Fibroblast of lung (primary cell): ENCODE results near the gene MRPL48.

Experiments
- EZH2 ChIP-seq: IDR thresholded peaks from 2 replicates; pipeline ENCODE4 v1.5.1; 2012; ENCODE audit warnings: low read length, control low read depth, mild to moderate bottlenecking; ENCODE audit errors: missing control alignments
- TF ChIP-seq, protein P1 (sequence below), 2 donors: IDR thresholded peaks in 1 of 2; conservative IDR thresholded peaks in 1 of 2; 1 replicate in 1 of 2; 2 replicates in 1 of 2; pipeline ENCODE4 v1.5.1; 2011 to 2012; ENCODE audit warnings: low read length in 2 of 2, control low read depth in 1 of 2, inconsistent platforms in 1 of 2, low read depth in 1 of 2, mild to moderate bottlenecking in 1 of 2

DNA sequence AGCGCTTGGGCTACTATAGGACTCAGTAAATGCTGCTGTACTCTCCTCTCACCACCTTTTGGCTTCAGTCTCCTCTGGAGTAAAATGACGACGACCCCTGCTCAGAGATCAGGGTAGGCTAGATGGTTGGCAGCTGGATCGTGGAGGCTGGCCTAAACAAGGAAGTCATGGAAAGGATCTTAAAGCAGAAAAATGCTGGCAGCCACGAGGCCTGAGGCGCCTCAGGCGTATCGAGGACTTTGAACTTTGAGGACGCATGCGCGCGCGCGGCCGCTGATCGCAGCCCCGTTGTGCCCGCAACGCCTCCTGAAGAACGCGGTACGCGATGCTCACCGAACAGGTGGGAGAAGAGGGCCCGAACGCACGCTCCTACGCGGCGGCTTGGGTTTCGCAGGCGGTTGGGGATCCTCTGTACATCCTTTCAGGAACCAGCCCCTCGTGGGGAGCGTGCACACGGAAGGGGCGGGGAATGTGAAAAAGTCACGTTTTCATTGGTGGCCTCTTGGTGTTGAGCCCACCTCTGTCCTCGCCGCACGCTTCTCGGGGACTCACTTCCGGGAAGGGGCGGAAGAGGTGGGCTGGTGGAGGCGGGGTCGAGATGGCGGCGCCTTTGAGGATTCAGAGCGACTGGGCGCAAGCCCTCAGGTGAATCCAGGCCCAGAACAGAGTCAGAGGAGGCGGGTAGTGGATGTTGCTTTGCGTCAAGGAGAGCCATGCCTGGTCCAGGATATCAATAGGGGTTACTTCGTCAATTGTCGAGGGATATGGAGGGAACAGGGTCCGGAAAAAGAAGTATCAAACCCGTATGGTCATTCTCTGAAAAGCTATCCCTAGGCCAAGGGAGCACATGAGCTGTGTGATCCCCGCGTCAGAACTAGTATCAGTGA, 89.0 kb downstream of the MRPL48 start, which contains the start of the genes COA4 and PAAF1:
- TF ChIP-seq, protein P1, sequence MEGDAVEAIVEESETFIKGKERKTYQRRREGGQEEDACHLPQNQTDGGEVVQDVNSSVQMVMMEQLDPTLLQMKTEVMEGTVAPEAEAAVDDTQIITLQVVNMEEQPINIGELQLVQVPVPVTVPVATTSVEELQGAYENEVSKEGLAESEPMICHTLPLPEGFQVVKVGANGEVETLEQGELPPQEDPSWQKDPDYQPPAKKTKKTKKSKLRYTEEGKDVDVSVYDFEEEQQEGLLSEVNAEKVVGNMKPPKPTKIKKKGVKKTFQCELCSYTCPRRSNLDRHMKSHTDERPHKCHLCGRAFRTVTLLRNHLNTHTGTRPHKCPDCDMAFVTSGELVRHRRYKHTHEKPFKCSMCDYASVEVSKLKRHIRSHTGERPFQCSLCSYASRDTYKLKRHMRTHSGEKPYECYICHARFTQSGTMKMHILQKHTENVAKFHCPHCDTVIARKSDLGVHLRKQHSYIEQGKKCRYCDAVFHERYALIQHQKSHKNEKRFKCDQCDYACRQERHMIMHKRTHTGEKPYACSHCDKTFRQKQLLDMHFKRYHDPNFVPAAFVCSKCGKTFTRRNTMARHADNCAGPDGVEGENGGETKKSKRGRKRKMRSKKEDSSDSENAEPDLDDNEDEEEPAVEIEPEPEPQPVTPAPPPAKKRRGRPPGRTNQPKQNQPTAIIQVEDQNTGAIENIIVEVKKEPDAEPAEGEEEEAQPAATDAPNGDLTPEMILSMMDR (conservative IDR thresholded peaks at IDR 0.05 in 1 of 2, IDR thresholded peaks at IDR 0.05 in 1 of 2; ENCODE audit: low read depth in 1 of 2, low read length in 2 of 2), result no peak
- no peak for TF ChIP-seq EZH2
